IPS-20b (cell line): ENCODE measurements around the gene RDH16.
"Not testable (repeated sequence)": the region's sequence is repeated elsewhere in the genome, so short reads cannot be mapped to it uniquely, and the experiment has no call there.

Source experiments
- H3K27ac ChIP-seq: one replicate; pipeline ENCODE4 v1.5.1; 2013; ENCODE audit warnings: low read length
- H3K27me3 ChIP-seq: 2 replicates; pipeline ENCODE4 v1.6.1; 2013; ENCODE audit warnings: mild to moderate bottlenecking, low read length, inconsistent platforms; ENCODE audit not compliant: insufficient read depth
- H3K36me3 ChIP-seq: 2 replicates; pipeline ENCODE4 v1.6.1; 2013; ENCODE audit warnings: low read depth, mild to moderate bottlenecking, inconsistent platforms, low read length, moderate library complexity; ENCODE audit not compliant: insufficient read depth
- H3K4me1 ChIP-seq: 2 replicates; pipeline ENCODE4 v1.6.1; 2013; ENCODE audit warnings: mild to moderate bottlenecking, control low read depth, inconsistent platforms, low read length, moderate library complexity; ENCODE audit not compliant: insufficient read depth
- H3K4me3 ChIP-seq: 2 replicates; pipeline ENCODE4 v1.5.1; 2013; ENCODE audit warnings: mild to moderate bottlenecking, low read length, inconsistent platforms
- H3K9ac ChIP-seq: 2 replicates; pipeline ENCODE4 v1.6.1; 2013; ENCODE audit warnings: low read depth, mild to moderate bottlenecking, inconsistent platforms, low read length, moderate library complexity
- H3K9me3 ChIP-seq: 2 replicates; pipeline ENCODE4 v1.6.1; 2013; ENCODE audit warnings: mild to moderate bottlenecking, low read depth, low read length, inconsistent platforms; ENCODE audit not compliant: insufficient read depth

RDH16 gene

DNA sequence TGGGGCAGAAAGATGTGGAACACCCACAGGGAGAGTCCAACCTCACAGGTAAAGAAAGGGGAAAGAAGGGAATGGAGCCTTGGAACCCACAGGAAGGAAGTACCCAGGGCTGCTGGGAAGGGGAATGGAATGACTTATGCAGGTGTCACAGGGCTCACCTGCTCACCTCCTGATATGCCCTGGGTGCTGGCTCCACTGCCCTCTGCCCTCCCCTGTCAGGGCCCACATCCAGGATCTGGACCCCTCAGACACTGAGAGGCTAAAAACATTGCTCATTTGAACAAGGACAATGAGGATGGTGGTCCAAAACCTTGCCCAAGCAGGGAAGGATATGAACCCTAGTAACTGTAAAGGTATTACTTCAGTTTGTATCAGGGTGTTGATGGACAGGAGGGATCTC is 29.6 kb upstream of the RDH16 start:
- Histone ChIP-seq H3K27me3 (no peaks in the 10 kb centered on the region), H3K36me3 (no peaks in the 10 kb centered on the region), H3K4me1 (peaks cover 6% of the 10 kb centered on the region; the same call in 1 of the 2 replicates), H3K27ac (no peak overlapping the region), H3K9me3 (no peaks in the 10 kb centered on the region), H3K9ac (no peak overlapping the region), H3K4me3 (no peak overlapping the region)

DNA sequence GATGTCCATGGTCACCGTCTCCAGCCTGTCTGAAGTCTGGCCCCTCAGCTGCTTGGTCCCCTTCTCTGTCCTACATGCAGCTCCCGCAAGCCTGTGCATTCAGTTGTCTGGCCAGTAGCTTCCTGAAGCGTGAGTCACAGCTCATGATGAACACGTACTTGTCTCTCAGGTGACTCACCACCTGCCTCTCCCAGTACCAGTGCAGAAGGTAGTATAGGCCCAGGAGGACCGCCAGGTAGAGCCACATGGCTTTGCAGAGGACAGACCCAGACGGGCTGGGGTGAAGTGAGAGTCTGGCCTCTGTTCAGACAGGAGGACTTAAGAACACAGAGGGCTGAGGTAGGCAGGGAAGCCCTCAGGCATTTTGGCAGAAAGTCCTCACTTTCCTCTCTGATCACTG is 28.3 kb upstream of the RDH16 start:
- not testable (repeated sequence) for H3K4me3 ChIP-seq, H3K9ac ChIP-seq, H3K9me3 ChIP-seq, H3K27me3 ChIP-seq, H3K27ac ChIP-seq, H3K36me3 ChIP-seq, H3K4me1 ChIP-seq

DNA sequence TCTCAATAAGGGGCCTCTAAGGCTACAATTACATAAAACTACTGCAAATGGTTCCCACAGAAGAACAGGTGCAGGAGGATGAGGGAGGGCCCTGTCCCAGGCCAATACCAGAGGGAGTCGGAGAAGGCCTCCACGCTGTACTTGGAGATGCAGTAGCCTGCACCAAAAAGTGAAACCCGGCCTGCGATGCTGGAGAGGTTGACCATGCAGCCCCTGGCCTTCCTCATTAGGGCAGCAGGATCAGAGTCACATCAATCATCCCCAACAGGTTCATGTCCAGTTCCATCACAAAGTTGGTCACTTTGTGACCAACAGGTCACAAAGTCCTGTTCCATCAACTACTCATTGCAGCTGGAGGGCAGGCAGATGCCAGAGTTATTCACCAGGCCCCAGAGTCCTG is 26.0 kb upstream of the RDH16 start:
- no peak overlapping the region for H3K9ac ChIP-seq
- H3K27ac ChIP-seq = no peak overlapping the region
- no peaks in the 10 kb centered on the region for H3K27me3 ChIP-seq
- H3K9me3 ChIP-seq = no peaks in the 10 kb centered on the region
- no peaks in the 10 kb centered on the region for H3K36me3 ChIP-seq
- no peak overlapping the region for H3K4me3 ChIP-seq
- H3K4me1 ChIP-seq = peaks cover 6% of the 10 kb centered on the region; the same call in 1 of the 2 replicates

DNA sequence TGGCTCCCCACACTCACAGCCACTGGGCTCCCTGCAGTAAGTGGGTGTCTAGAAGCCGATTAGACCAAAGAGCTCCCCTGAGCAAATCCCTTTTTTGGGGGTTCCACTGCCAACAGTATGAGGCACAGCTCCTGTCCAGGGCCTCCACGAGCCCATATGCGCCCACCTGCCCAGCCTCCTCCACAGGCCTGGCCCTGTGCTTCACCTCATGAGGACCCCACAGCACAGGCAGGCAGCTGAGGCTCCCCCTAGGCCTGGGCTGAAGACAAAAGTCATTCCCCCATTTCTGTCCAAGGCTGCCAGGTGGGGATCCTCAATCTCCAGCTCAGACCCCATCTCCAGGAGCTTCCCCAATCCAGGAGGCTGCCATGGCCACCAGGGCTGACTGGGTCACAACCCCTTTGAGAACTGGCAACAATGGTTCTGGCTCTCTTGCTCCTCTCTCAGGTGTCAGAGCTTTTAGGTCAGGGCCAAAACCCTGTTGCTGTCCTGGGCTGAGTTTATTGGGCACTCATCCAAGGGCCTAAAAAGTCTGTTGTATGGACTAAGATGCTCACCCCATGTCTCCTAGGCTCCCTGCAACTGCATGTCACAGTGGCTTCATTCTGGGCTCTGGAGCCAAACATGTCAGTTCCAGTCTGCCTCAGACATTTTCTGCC is 25.3 kb upstream of the RDH16 start:
- H3K36me3 ChIP-seq, H3K9me3 ChIP-seq, H3K27ac ChIP-seq, H3K27me3 ChIP-seq, H3K4me1 ChIP-seq, H3K4me3 ChIP-seq, H3K9ac ChIP-seq: not testable (repeated sequence)

- no peak overlapping the region for H3K4me3 ChIP-seq
- no peaks in the 10 kb centered on the region for H3K36me3 ChIP-seq
- no peaks in the 10 kb centered on the region for H3K9me3 ChIP-seq
- H3K9ac ChIP-seq = no peak overlapping the region
- H3K4me1 ChIP-seq = no peaks in the 10 kb centered on the region
- H3K27ac ChIP-seq = no peak overlapping the region
- no peaks in the 10 kb centered on the region for H3K27me3 ChIP-seq
These were observed 23.6 kb upstream of the RDH16 start for GRCh38 chr12:56980941-56981530.

GRCh38 chr12:56980268-56980667 is 22.9 kb upstream of the RDH16 start:
- Histone ChIP-seq H3K4me3 (no peak overlapping the region), H3K36me3 (no peaks in the 10 kb centered on the region), H3K9me3 (no peaks in the 10 kb centered on the region), H3K27me3 (no peaks in the 10 kb centered on the region), H3K4me1 (no peaks in the 10 kb centered on the region), H3K27ac (no peak overlapping the region), H3K9ac (no peak overlapping the region)

GRCh38 chr12:56979628-56980027 is 22.2 kb upstream of the RDH16 start:
- H3K36me3 ChIP-seq = no peaks in the 10 kb centered on the region
- H3K9me3 ChIP-seq = no peaks in the 10 kb centered on the region
- no peaks in the 10 kb centered on the region for H3K27me3 ChIP-seq

DNA sequence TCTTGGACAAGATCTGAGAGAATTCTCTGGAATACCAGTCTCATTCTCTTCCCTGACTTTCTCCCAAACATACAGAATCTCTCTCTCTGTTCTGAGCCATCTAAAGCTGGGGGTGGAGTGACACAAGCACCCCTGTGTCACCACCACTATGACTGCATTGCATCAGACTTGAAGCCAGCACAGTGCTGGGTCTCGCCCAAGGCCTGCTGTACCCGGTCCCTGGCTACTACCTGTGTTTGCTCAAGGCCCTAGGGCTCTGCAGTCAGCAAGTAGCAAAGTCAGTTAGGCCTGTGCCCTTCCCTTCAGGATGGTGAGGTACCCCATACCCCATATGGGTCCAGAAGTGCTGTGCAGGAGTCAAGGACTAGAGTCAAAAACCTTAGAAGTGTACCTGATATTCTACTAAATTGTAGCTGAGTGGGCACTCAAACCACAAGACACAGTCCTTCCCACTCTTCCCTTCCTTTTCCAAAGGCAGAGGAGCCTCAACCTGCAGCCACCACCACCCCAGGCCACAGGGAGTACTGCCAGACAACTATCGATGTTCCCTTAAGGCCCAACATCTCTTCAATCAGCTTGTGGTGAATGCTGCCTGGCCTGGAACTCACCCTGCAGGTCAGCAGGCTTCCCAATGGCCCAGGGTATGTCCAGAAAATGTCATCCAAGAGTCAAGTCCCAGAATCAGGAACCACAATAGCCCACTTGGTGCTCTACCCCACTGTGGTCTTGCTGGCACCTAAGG is 21.2 kb upstream of the RDH16 start:
- Histone ChIP-seq H3K9ac (no peak overlapping the region), H3K4me3 (no peak overlapping the region), H3K4me1 (no peaks in the 10 kb centered on the region), H3K27ac (no peak overlapping the region), H3K27me3 (no peaks in the 10 kb centered on the region), H3K36me3 (no peaks in the 10 kb centered on the region), H3K9me3 (no peaks in the 10 kb centered on the region)

More at GRCh38 chr12:56979628-56980027, 22.2 kb upstream of the RDH16 start:
- H3K9ac ChIP-seq = no peak overlapping the region
- no peaks in the 10 kb centered on the region for H3K4me1 ChIP-seq
- no peak overlapping the region for H3K27ac ChIP-seq
- H3K4me3 ChIP-seq = no peak overlapping the region

DNA sequence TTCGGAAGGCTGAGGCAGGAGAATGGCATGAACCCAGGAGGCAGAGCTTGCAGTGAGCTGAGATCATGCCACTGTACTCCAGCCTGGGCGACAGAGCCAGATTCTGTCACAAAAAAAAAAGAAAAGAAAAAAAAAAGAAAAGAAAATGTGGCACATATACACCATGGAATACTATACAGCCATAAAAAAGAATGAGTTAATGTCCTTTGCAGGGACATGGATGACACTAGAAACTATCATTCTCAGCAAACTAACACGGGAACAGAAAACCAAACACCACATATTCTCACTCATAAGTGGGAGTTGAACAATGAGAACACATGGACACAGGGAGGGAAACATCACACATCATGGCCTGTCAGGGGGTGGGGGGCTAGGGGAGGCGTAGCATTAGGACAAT is 20.0 kb upstream of the RDH16 start:
- not testable (repeated sequence) for H3K27me3 ChIP-seq, H3K36me3 ChIP-seq

GRCh38 chr12:56974224-56974623 is 16.8 kb upstream of the RDH16 start:
- not testable (repeated sequence) for H3K27ac ChIP-seq, H3K9ac ChIP-seq, H3K9me3 ChIP-seq, H3K27me3 ChIP-seq, H3K36me3 ChIP-seq, H3K4me1 ChIP-seq, H3K4me3 ChIP-seq

More for the DNA sequence above, 20.0 kb upstream of the RDH16 start:
- not testable (repeated sequence) for H3K4me1 ChIP-seq, H3K9ac ChIP-seq, H3K27ac ChIP-seq, H3K9me3 ChIP-seq, H3K4me3 ChIP-seq

DNA sequence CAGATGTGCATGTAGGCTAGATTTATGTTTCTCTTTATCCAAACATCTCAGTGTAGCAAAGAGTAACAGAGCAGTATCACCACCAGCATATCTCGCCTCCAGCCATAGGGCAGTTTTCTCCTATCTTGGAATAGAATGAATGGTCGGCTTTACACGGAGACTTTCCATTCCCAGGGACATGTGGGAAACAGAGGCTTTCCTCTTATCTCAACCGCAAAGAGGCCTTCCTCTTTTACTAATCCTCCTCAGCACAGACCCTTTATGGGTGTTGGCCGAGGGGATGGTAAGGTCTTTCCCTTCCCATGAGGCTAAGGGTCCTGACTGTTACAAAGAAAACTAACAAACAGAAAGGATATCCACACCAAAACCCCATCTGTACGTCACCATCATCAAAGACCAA is 11.5 kb upstream of the RDH16 start:
- not testable (repeated sequence) for H3K27me3 ChIP-seq, H3K36me3 ChIP-seq, H3K9me3 ChIP-seq, H3K4me3 ChIP-seq, H3K4me1 ChIP-seq, H3K9ac ChIP-seq, H3K27ac ChIP-seq

DNA sequence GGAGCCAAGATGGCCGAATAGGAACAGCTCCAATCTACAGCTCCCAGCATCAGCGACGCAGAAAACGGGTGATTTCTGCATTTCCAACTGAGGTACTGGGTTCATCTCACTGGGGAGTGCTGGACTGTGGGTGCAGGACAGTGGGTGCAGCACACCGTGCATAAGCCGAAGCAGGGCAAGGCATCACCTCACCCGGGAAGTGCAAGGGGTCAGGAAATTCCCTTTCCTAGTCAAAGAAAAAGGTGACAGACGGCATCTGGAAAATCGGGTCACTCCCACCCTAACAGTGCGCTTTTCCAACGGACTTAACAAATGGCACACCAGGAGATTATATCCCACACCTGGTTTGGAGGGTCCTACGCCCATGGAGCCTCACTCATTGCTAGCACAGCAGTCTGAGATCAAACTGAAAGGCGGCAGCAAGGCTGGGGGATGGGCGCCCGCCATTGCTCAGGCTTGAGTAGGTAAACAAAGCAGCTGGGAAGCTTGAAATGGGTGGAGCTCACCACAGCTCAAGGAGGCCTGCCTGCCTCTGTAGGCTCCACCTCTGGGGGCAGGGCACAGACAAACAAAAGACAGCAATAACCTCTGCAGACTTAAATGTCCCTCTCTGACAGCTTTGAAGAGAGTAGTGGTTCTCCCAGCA is 8.7 kb upstream of the RDH16 start:
- H3K36me3 ChIP-seq, H3K9me3 ChIP-seq, H3K27ac ChIP-seq, H3K27me3 ChIP-seq, H3K4me3 ChIP-seq, H3K4me1 ChIP-seq, H3K9ac ChIP-seq: not testable (repeated sequence)
